Measurements from ENCODE around the gene ZNG1F.
"Not testable (repeated sequence)": the region's sequence is repeated elsewhere in the genome, so short reads cannot be mapped to it uniquely, and the experiment has no call there.

ZNG1F gene

GRCh38 chr9:41189217-41189616, at the start of gene ZNG1F:
Gene ZNG1F (minus strand): TSS chr9:41189317. CDS start chr9:41189258, 59 bp downstream.
- not testable (repeated sequence) for DNase-seq

- DNase-seq: not testable (repeated sequence)
These were observed 48.1 kb upstream of the ZNG1F start for GRCh38 chr9:41237110-41237749.

GRCh38 chr9:41236486-41237109, 47.5 kb upstream of the ZNG1F start:
- not testable (repeated sequence) for DNase-seq

GRCh38 chr9:41234811-41235805, 46.0 kb upstream of the ZNG1F start:
- not testable (repeated sequence) for DNase-seq

- not testable (repeated sequence) for DNase-seq
These were observed 45.1 kb upstream of the ZNG1F start for GRCh38 chr9:41234221-41234620.

GRCh38 chr9:41232326-41232725, 43.2 kb upstream of the ZNG1F start:
- not testable (repeated sequence) for DNase-seq

GRCh38 chr9:41230418-41230817, 41.3 kb upstream of the ZNG1F start:
- peak; percentile 7 for DNase-seq

GRCh38 chr9:41229408-41230401, 40.6 kb upstream of the ZNG1F start:
- DNase-seq: no peak

- DNase-seq: not testable (repeated sequence)
These were observed 30.7 kb upstream of the ZNG1F start for GRCh38 chr9:41219831-41220230.

GRCh38 chr9:41188439-41188838, 678 bp downstream of the ZNG1F start:
- not testable (repeated sequence) for DNase-seq

- DNase-seq: not testable (repeated sequence)
These were observed 14.1 kb downstream of the ZNG1F start for GRCh38 chr9:41174994-41175393.

- DNase-seq: not testable (repeated sequence)
These were observed 39.0 kb downstream of the ZNG1F start for GRCh38 chr9:41150116-41150515.

GRCh38 chr9:41141878-41142277, 47.2 kb downstream of the ZNG1F start:
- DNase-seq: not testable (repeated sequence)

- not testable (repeated sequence) for DNase-seq
These were observed 60.5 kb downstream of the ZNG1F start, which contains the start of gene FOXD4L6 for GRCh38 chr9:41128581-41128980. Gene FOXD4L6 (minus strand): TSS chr9:41128681. CDS start chr9:41128383, 298 bp downstream.

- not testable (repeated sequence) for DNase-seq
These were observed 62.2 kb downstream of the ZNG1F start for GRCh38 chr9:41126746-41127446.

- DNase-seq: not testable (repeated sequence)
These were observed 63.2 kb downstream of the ZNG1F start for GRCh38 chr9:41125936-41126335.

- DNase-seq: not testable (repeated sequence)
These were observed 63.9 kb downstream of the ZNG1F start for GRCh38 chr9:41125109-41125658.

- not testable (repeated sequence) for DNase-seq
These were observed 64.6 kb downstream of the ZNG1F start for GRCh38 chr9:41124250-41125108.

- DNase-seq: not testable (repeated sequence)
These were observed 65.3 kb downstream of the ZNG1F start for GRCh38 chr9:41123812-41124211.

- DNase-seq: not testable (repeated sequence)
These were observed 65.7 kb downstream of the ZNG1F start for GRCh38 chr9:41123396-41123795.
